AG04449 (cell line): ENCODE measurements around the gene CUL2.

Source experiments
- CTCF ChIA-PET: fragments of 350-600 bp; formaldehyde crosslinking; extraction: SDS; loops from one replicate; lab custom pipeline; 2021; ENCODE audit warnings: antibody characterized with exemption; lab: Yijun Ruan, JAX
- POLR2A ChIA-PET: fragments of 400-600, 350-600 bp; formaldehyde crosslinking; extraction: SDS; loops from one replicate; lab custom pipeline; 2020; ENCODE audit warnings: antibody characterized with exemption, inconsistent platforms; lab: Yijun Ruan, JAX
- DNase-seq: peaks from one replicate; pipeline ENCODE4 v3.0.0-alpha.2; 2010; ENCODE audit warnings: low read depth, low spot score
- H3K4me3 ChIP-seq: 2 replicates; pipeline ENCODE4 v1.5.1; 2011; ENCODE audit warnings: low read depth, mild to moderate bottlenecking, control low read depth, low read length
- TF ChIP-seq, protein P1 (sequence below): IDR thresholded peaks from one replicate; pipeline ENCODE4 v1.5.1; 2011; ENCODE audit warnings: mild to moderate bottlenecking, moderate library complexity, low read length, control low read depth, inconsistent platforms; ENCODE audit not compliant: insufficient read depth; ENCODE audit errors: missing control alignments

CUL2 gene

GRCh38 chr10:35027567-35027966, 62.6 kb downstream of the CUL2 start:
- no peak overlapping the region for H3K4me3 ChIP-seq
- no peak for DNase-seq
- ChIA-PET POLR2A (no interaction called here), CTCF (interaction anchor here (0.8 to 6.5 kb wide), 21 partner anchors 9 to 372 kb away, joined by 3 to 45 read pairs (median 5); no protein-coding TSS in a partner anchor)
- TF ChIP-seq, protein P1, sequence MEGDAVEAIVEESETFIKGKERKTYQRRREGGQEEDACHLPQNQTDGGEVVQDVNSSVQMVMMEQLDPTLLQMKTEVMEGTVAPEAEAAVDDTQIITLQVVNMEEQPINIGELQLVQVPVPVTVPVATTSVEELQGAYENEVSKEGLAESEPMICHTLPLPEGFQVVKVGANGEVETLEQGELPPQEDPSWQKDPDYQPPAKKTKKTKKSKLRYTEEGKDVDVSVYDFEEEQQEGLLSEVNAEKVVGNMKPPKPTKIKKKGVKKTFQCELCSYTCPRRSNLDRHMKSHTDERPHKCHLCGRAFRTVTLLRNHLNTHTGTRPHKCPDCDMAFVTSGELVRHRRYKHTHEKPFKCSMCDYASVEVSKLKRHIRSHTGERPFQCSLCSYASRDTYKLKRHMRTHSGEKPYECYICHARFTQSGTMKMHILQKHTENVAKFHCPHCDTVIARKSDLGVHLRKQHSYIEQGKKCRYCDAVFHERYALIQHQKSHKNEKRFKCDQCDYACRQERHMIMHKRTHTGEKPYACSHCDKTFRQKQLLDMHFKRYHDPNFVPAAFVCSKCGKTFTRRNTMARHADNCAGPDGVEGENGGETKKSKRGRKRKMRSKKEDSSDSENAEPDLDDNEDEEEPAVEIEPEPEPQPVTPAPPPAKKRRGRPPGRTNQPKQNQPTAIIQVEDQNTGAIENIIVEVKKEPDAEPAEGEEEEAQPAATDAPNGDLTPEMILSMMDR: peak; percentile 18

- CTCF ChIA-PET: interaction anchor here (0.6 to 6.5 kb wide), 24 partner anchors 9 to 373 kb away, joined by 3 to 45 read pairs (median 4); no protein-coding TSS in a partner anchor
Observed at GRCh38 chr10:35025916-35026315, 64.2 kb downstream of the CUL2 start.

DNA sequence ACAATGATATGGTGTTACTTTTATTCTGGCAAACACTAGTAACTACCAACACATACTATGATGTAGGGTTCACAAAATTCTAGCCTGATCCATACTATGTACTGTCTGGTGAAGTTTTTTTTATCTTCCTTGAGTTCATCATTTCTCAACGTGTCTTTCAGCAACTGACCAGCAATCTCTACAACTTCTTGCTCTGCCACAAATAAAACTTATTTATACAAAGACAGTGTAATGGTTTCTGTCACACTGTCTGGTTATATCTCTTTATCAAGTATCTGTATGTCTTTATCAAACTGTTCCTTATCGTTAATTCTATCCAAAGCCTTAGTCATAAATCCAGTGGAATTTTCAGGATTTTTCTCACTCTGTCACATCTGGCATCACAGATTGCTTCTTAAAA, 69.7 kb downstream of the CUL2 start:
- ChIA-PET CTCF (no interaction called here), POLR2A (no interaction called here)
- no peak overlapping the region for H3K4me3 ChIP-seq
- TF ChIP-seq, protein P1: no peak
- no peak for DNase-seq

More at GRCh38 chr10:35025916-35026315, 64.2 kb downstream of the CUL2 start:
- no peak for DNase-seq
- H3K4me3 ChIP-seq: no peak overlapping the region
- POLR2A ChIA-PET: interaction anchor here (0.8 to 1.3 kb wide), 2 partner anchors 15 to 69 kb away, joined by 3 to 4 read pairs; no protein-coding TSS in a partner anchor
- TF ChIP-seq, protein P1: no peak

DNA sequence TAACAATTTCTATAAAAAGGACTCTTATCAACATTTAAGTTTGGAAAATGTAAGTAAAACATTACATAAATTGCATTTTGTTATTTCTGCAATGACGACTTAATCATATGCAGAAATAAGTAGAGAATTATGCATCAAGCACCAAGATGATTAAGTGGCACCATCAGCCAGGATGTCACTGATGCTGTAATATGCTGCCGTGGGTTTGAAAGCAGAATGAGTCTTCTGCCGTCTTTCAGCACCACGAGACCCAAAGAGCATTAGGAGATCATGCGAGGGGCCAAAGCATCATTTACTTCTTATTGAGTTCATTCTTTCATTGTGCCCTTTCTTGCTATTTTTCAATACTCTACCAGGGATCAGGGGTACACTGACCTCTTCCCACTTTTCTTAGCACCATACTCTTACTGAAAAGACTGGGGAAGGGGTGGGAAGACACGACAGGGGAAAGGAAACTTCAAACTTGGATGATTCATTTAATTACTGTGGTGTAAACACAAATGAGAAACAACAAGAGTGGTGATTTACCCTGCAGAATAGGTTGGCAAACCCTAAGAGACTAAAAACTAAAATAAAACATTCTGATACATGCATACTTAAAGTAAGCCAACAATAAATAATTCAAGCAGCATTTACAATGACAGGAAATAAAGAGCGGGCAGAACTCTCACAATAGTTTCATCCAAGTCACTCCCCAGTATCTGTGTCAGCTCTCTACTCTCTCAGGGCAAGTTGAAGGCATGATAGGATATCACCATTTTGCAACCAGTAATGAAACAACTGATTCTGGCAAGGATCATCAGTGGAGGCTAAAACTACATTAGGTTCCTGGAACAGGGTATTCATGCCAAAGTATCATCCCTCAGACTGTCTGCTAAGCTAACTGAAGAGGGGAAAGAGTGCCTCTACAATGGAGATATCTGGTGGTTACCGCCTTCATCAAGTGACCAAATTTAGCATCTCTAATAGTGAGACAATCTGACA, 70.8 kb downstream of the CUL2 start:
- no peak for DNase-seq
- no peak overlapping the region for H3K4me3 ChIP-seq
- ChIA-PET CTCF (interaction anchor here (1.5 to 3.9 kb wide), 3 partner anchors 9 to 296 kb away, joined by 4 to 40 read pairs (median 7); no protein-coding TSS in a partner anchor), POLR2A (no interaction called here)
- TF ChIP-seq, protein P1: no peak

- POLR2A ChIA-PET: interaction anchor here (0.7 kb wide), 1 partner anchor 204 kb away, joined by 3 read pairs; no protein-coding TSS in a partner anchor
- CTCF ChIA-PET: interaction anchor here (1.1 to 3.9 kb wide), 4 partner anchors 10 to 379 kb away, joined by 3 to 40 read pairs (median 4); no protein-coding TSS in a partner anchor
- TF ChIP-seq, protein P1: no peak
- no peak overlapping the region for H3K4me3 ChIP-seq
- no peak for DNase-seq
Observed at GRCh38 chr10:35017608-35018007, 72.5 kb downstream of the CUL2 start.

- TF ChIP-seq, protein P1: no peak
- ChIA-PET POLR2A (no interaction called here), CTCF (interaction anchor here (0.7 to 3.9 kb wide), 3 partner anchors 12 to 364 kb away, joined by 3 to 40 read pairs (median 4); no protein-coding TSS in a partner anchor)
- DNase-seq: no peak
- no peak overlapping the region for H3K4me3 ChIP-seq
Observed at GRCh38 chr10:35015843-35016408, 74.2 kb downstream of the CUL2 start.
